Nephron (organoid): ENCODE data around the gene THAP11.
A peak's percentile ranks its signal among the peaks of the same experiment; 100 is the strongest.

Experiments
- H3K27ac Mint-ChIP-seq, 3 experiments: 2 replicates each; pipeline ENCODE4 v1.8.0; 2020; ENCODE audit warnings: mixed read lengths in 3 of 3, mild to moderate bottlenecking in 2 of 3, moderate library complexity in 1 of 3
- H3K27me3 Mint-ChIP-seq: 2 replicates; pipeline ENCODE4 v1.8.0; 2021; ENCODE audit warnings: low read depth, mild to moderate bottlenecking, moderate library complexity, mixed read lengths
- H3K36me3 Mint-ChIP-seq: 2 replicates; pipeline ENCODE4 v1.8.0; 2020; ENCODE audit warnings: low read depth, mixed read lengths
- H3K4me1 Mint-ChIP-seq: 2 replicates; pipeline ENCODE4 v1.8.0; 2020; ENCODE audit warnings: mixed read lengths
- H3K4me3 Mint-ChIP-seq, 3 experiments: 2 replicates each; pipeline ENCODE4 v1.8.0; 2020; ENCODE audit warnings: mild to moderate bottlenecking in 3 of 3, mixed read lengths in 3 of 3, moderate library complexity in 2 of 3
- H3K9me3 Mint-ChIP-seq: 2 replicates; pipeline ENCODE4 v1.8.0; 2020; ENCODE audit warnings: mixed read lengths
- CTCF ChIP-seq, 3 experiments: fragments of 200-600 bp; sonication (generic); IDR thresholded peaks; one replicate each; pipeline ENCODE4 v1.5.0; 2021; ENCODE audit warnings: antibody characterized with exemption in 3 of 3; ENCODE audit not compliant: unreplicated experiment in 3 of 3

THAP11 gene

GRCh38 chr16:67869653-67870052 is 27.5 kb downstream of the THAP11 start:
- no peak for TF ChIP-seq CTCF (IDR thresholded peaks at IDR 0.05; ENCODE audit: unreplicated experiment in 3 of 3)
- Mint-ChIP-seq H3K27me3 (no peaks in the 10 kb centered on the region), H3K27ac (peak overlapping the region in 1 of 3 experiments; percentile 49)

GRCh38 chr16:67871256-67871655 is 29.1 kb downstream of the THAP11 start:
- Mint-ChIP-seq H3K4me1 (peaks cover 22% of the 10 kb centered on the region), H3K4me3 (peak overlapping the region; percentile 21 to 97 (median 96)), H3K36me3 (peaks cover 30% of the 10 kb centered on the region), H3K27me3 (no peaks in the 10 kb centered on the region), H3K27ac (peak overlapping the region in 1 of 3 experiments; percentile 68), H3K9me3 (no peaks in the 10 kb centered on the region)
- TF ChIP-seq CTCF (IDR thresholded peaks at IDR 0.05; ENCODE audit: unreplicated experiment in 3 of 3), result no peak

More at GRCh38 chr16:67869653-67870052, 27.5 kb downstream of the THAP11 start:
- H3K4me1 Mint-ChIP-seq, result peaks cover 14% of the 10 kb centered on the region
- peaks cover 35% of the 10 kb centered on the region for H3K36me3 Mint-ChIP-seq
- no peaks in the 10 kb centered on the region for H3K9me3 Mint-ChIP-seq
- H3K4me3 Mint-ChIP-seq, result no peak overlapping the region

- TF ChIP-seq CTCF (IDR thresholded peaks at IDR 0.05; ENCODE audit: unreplicated experiment in 3 of 3), result no peak
- peak overlapping the region; percentile 17 to 68 (median 52) for H3K27ac Mint-ChIP-seq
- no peaks in the 10 kb centered on the region for H3K9me3 Mint-ChIP-seq
- no peaks in the 10 kb centered on the region for H3K27me3 Mint-ChIP-seq
- peak overlapping the region; percentile 91 to 97 (median 96) for H3K4me3 Mint-ChIP-seq
- peaks cover 29% of the 10 kb centered on the region for H3K36me3 Mint-ChIP-seq
- peaks cover 22% of the 10 kb centered on the region for H3K4me1 Mint-ChIP-seq
Measured at GRCh38 chr16:67872131-67872630, 30.1 kb downstream of the THAP11 start.

- Mint-ChIP-seq H3K27ac (peak within 1 kb of the TSS; percentile 80 to 96 (median 85)), H3K36me3 (peaks cover 31% of the 10 kb centered on the region), H3K27me3 (no peaks in the 10 kb centered on the region), H3K9me3 (no peaks in the 10 kb centered on the region), H3K4me1 (peaks cover 22% of the 10 kb centered on the region), H3K4me3 (peak within 1 kb of the TSS; percentile 91 to 97 (median 96))
- no peak for TF ChIP-seq CTCF (IDR thresholded peaks at IDR 0.05; ENCODE audit: unreplicated experiment in 3 of 3)
Measured at GRCh38 chr16:67872631-67873434, 30.7 kb downstream of the THAP11 start, which contains the start of gene EDC4. Gene EDC4 (plus strand): TSS chr16:67873052. CDS start chr16:67873262, 210 bp downstream.

- peak overlapping the region; percentile 91 to 97 (median 96) for H3K4me3 Mint-ChIP-seq
- no peak for TF ChIP-seq CTCF (IDR thresholded peaks at IDR 0.05; ENCODE audit: unreplicated experiment in 3 of 3)
- peaks cover 22% of the 10 kb centered on the region for H3K4me1 Mint-ChIP-seq
- H3K27ac Mint-ChIP-seq, result peak overlapping the region; percentile 80 to 96 (median 85)
- peaks cover 32% of the 10 kb centered on the region for H3K36me3 Mint-ChIP-seq
- H3K9me3 Mint-ChIP-seq, result no peaks in the 10 kb centered on the region
- no peaks in the 10 kb centered on the region for H3K27me3 Mint-ChIP-seq
Measured at GRCh38 chr16:67873435-67874370, 31.6 kb downstream of the THAP11 start.
